ENCODE measurements around the gene TNP1.

TNP1 gene

DNA sequence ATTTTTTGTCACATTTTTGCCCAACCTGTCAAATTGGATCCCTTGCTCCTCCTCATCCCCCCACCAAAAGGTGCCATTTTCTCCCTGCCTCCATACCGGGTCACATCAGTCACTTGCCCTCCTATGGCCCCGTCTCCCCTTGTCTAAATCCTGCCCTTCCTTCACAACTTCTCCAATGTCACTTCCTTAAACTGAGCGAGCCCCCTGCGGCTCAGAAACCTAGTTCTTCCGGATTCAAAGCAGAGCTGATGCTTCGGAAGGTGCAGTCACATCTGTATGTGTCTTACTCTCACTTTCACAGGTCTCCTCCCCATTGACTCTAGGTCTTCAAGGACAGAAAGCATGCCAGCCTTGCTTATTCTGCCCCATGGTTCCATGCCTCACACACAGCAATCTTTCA, 22.1 kb downstream of the TNP1 start:
- no peak overlapping the region for H3K4me3 ChIP-seq (ENCODE audit: low read depth in 1 of 2, low read length in 2 of 2)
- H3K27ac ChIP-seq (ENCODE audit: low read length): no peak overlapping the region
- H3K27me3 ChIP-seq (ENCODE audit: low read depth, low read length): no peaks in the 10 kb centered on the region
- H3K36me3 ChIP-seq (ENCODE audit: control insufficient read depth in 1 of 2, insufficient read depth in 2 of 2, low read length in 2 of 2): no peaks in the 10 kb centered on the region
- no peaks in the 10 kb centered on the region for H3K9me3 ChIP-seq (ENCODE audit: control insufficient read depth in 1 of 2, low read length in 2 of 2)
- peaks cover 0 to 6% of the 10 kb centered on the region in 2 donors for H3K4me1 ChIP-seq (ENCODE audit: control insufficient read depth in 1 of 2, insufficient read depth in 2 of 2, low read length in 2 of 2)

- peaks cover 11 to 20% of the 10 kb centered on the region in 2 donors for H3K4me1 ChIP-seq (ENCODE audit: control insufficient read depth in 1 of 2, insufficient read depth in 2 of 2, low read length in 2 of 2)
- no peaks in the 10 kb centered on the region for H3K36me3 ChIP-seq (ENCODE audit: control insufficient read depth in 1 of 2, insufficient read depth in 2 of 2, low read length in 2 of 2)
- no peak overlapping the region for H3K4me3 ChIP-seq (ENCODE audit: low read depth in 1 of 2, low read length in 2 of 2)
- no peaks in the 10 kb centered on the region for H3K27me3 ChIP-seq (ENCODE audit: low read depth, low read length)
- H3K27ac ChIP-seq (ENCODE audit: low read length): no peak overlapping the region
- no peaks in the 10 kb centered on the region for H3K9me3 ChIP-seq (ENCODE audit: control insufficient read depth in 1 of 2, low read length in 2 of 2)
Measured at GRCh38 chr2:216833061-216833460, 26.8 kb downstream of the TNP1 start.

DNA sequence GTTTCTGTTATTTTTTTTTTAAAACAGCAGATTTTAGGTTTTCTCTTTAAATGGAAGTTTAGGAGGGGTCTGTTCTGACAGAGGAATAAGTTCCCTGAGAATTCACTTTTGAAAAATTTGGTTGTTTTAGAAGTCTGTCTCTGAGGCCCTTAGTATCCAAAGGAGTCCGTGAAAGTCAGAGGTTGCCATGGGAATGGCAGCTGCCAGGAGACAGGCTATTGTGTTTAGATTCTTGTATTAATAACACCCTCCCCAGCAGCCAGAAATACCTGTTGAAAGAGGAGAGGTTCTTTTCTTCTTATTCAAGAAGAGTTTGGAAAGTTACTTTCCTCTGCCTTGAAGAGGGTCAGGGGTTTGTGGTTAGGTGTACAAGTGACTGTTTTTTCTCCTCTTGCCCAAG, 29.5 kb downstream of the TNP1 start:
- Histone ChIP-seq H3K4me3 (ENCODE audit: low read depth in 1 of 2, low read length in 2 of 2) (no peak overlapping the region), H3K9me3 (ENCODE audit: control insufficient read depth in 1 of 2, low read length in 2 of 2) (no peaks in the 10 kb centered on the region), H3K4me1 (ENCODE audit: control insufficient read depth in 1 of 2, insufficient read depth in 2 of 2, low read length in 2 of 2) (peaks cover 11 to 32% of the 10 kb centered on the region in 2 donors), H3K27ac (ENCODE audit: low read length) (no peak overlapping the region), H3K27me3 (ENCODE audit: low read depth, low read length) (no peaks in the 10 kb centered on the region), H3K36me3 (ENCODE audit: control insufficient read depth in 1 of 2, insufficient read depth in 2 of 2, low read length in 2 of 2) (no peaks in the 10 kb centered on the region)

GRCh38 chr2:216829533-216829932, 30.3 kb downstream of the TNP1 start:
- Histone ChIP-seq H3K4me3 (ENCODE audit: low read depth in 1 of 2, low read length in 2 of 2) (no peak overlapping the region), H3K27me3 (ENCODE audit: low read depth, low read length) (no peaks in the 10 kb centered on the region), H3K4me1 (ENCODE audit: control insufficient read depth in 1 of 2, insufficient read depth in 2 of 2, low read length in 2 of 2) (peaks cover 11 to 32% of the 10 kb centered on the region in 2 donors), H3K27ac (ENCODE audit: low read length) (no peak overlapping the region), H3K36me3 (ENCODE audit: control insufficient read depth in 1 of 2, insufficient read depth in 2 of 2, low read length in 2 of 2) (no peaks in the 10 kb centered on the region), H3K9me3 (ENCODE audit: control insufficient read depth in 1 of 2, low read length in 2 of 2) (no peaks in the 10 kb centered on the region)

GRCh38 chr2:216827073-216827720, 32.7 kb downstream of the TNP1 start:
- Histone ChIP-seq H3K4me1 (ENCODE audit: control insufficient read depth in 1 of 2, insufficient read depth in 2 of 2, low read length in 2 of 2) (peaks cover 11 to 32% of the 10 kb centered on the region in 2 donors), H3K9me3 (ENCODE audit: control insufficient read depth in 1 of 2, low read length in 2 of 2) (no peaks in the 10 kb centered on the region), H3K36me3 (ENCODE audit: control insufficient read depth in 1 of 2, insufficient read depth in 2 of 2, low read length in 2 of 2) (no peaks in the 10 kb centered on the region), H3K4me3 (ENCODE audit: low read depth in 1 of 2, low read length in 2 of 2) (no peak overlapping the region), H3K27me3 (ENCODE audit: low read depth, low read length) (no peaks in the 10 kb centered on the region), H3K27ac (ENCODE audit: low read length) (no peak overlapping the region)

GRCh38 chr2:216822470-216822869, 37.4 kb downstream of the TNP1 start:
- H3K27ac ChIP-seq (ENCODE audit: low read length): no peak overlapping the region
- H3K4me3 ChIP-seq (ENCODE audit: low read depth in 1 of 2, low read length in 2 of 2): no peak overlapping the region
- H3K27me3 ChIP-seq (ENCODE audit: low read depth, low read length): no peaks in the 10 kb centered on the region
- H3K4me1 ChIP-seq (ENCODE audit: control insufficient read depth in 1 of 2, insufficient read depth in 2 of 2, low read length in 2 of 2): peaks cover 0 to 8% of the 10 kb centered on the region in 2 donors
- H3K36me3 ChIP-seq (ENCODE audit: control insufficient read depth in 1 of 2, insufficient read depth in 2 of 2, low read length in 2 of 2): no peaks in the 10 kb centered on the region
- no peaks in the 10 kb centered on the region for H3K9me3 ChIP-seq (ENCODE audit: control insufficient read depth in 1 of 2, low read length in 2 of 2)

- H3K4me1 ChIP-seq (ENCODE audit: control insufficient read depth in 1 of 2, insufficient read depth in 2 of 2, low read length in 2 of 2): no peaks in the 10 kb centered on the region
- H3K4me3 ChIP-seq (ENCODE audit: low read depth in 1 of 2, low read length in 2 of 2): no peak overlapping the region
- no peak overlapping the region for H3K27ac ChIP-seq (ENCODE audit: low read length)
- no peaks in the 10 kb centered on the region for H3K36me3 ChIP-seq (ENCODE audit: control insufficient read depth in 1 of 2, insufficient read depth in 2 of 2, low read length in 2 of 2)
- H3K27me3 ChIP-seq (ENCODE audit: low read depth, low read length): no peaks in the 10 kb centered on the region
- no peaks in the 10 kb centered on the region for H3K9me3 ChIP-seq (ENCODE audit: control insufficient read depth in 1 of 2, low read length in 2 of 2)
Measured at GRCh38 chr2:216820709-216821108, 39.2 kb downstream of the TNP1 start.

- Histone ChIP-seq H3K36me3 (ENCODE audit: control insufficient read depth in 1 of 2, insufficient read depth in 2 of 2, low read length in 2 of 2) (no peaks in the 10 kb centered on the region), H3K27me3 (ENCODE audit: low read depth, low read length) (no peaks in the 10 kb centered on the region), H3K9me3 (ENCODE audit: control insufficient read depth in 1 of 2, low read length in 2 of 2) (no peaks in the 10 kb centered on the region), H3K4me3 (ENCODE audit: low read depth in 1 of 2, low read length in 2 of 2) (no peak overlapping the region), H3K4me1 (ENCODE audit: control insufficient read depth in 1 of 2, insufficient read depth in 2 of 2, low read length in 2 of 2) (no peaks in the 10 kb centered on the region), H3K27ac (ENCODE audit: low read length) (no peak overlapping the region)
Measured at GRCh38 chr2:216819766-216820165, 40.1 kb downstream of the TNP1 start.

DNA sequence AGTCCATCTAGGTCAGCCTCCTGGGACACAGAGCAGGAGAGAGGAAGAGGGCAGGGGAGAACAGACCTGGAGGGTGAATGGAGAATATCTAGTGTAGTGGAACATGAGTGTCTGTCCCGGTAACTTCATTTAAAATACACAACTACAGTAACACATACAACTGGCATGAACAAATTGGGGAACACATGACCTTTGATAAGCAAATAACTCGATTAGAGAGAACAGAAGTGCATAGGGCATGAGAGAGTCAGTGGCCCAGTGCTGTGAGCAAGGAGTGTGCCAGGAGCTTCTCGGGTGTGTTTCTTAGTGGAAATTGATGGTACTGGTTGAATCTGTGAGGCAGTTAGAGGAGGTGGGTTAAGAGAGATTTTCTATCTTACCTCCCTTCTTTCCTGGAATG, 40.8 kb downstream of the TNP1 start:
- Histone ChIP-seq H3K4me1 (ENCODE audit: control insufficient read depth in 1 of 2, insufficient read depth in 2 of 2, low read length in 2 of 2) (no peaks in the 10 kb centered on the region), H3K4me3 (ENCODE audit: low read depth in 1 of 2, low read length in 2 of 2) (no peak overlapping the region), H3K27me3 (ENCODE audit: low read depth, low read length) (no peaks in the 10 kb centered on the region), H3K27ac (ENCODE audit: low read length) (no peak overlapping the region), H3K9me3 (ENCODE audit: control insufficient read depth in 1 of 2, low read length in 2 of 2) (no peaks in the 10 kb centered on the region), H3K36me3 (ENCODE audit: control insufficient read depth in 1 of 2, insufficient read depth in 2 of 2, low read length in 2 of 2) (no peaks in the 10 kb centered on the region)

- no peaks in the 10 kb centered on the region for H3K27me3 ChIP-seq (ENCODE audit: low read depth, low read length)
- H3K27ac ChIP-seq (ENCODE audit: low read length): no peak overlapping the region
- peaks cover 0 to 5% of the 10 kb centered on the region in 2 donors for H3K4me1 ChIP-seq (ENCODE audit: control insufficient read depth in 1 of 2, insufficient read depth in 2 of 2, low read length in 2 of 2)
- H3K36me3 ChIP-seq (ENCODE audit: control insufficient read depth in 1 of 2, insufficient read depth in 2 of 2, low read length in 2 of 2): no peaks in the 10 kb centered on the region
- H3K9me3 ChIP-seq (ENCODE audit: control insufficient read depth in 1 of 2, low read length in 2 of 2): no peaks in the 10 kb centered on the region
- no peak overlapping the region for H3K4me3 ChIP-seq (ENCODE audit: low read depth in 1 of 2, low read length in 2 of 2)
Measured at GRCh38 chr2:216810399-216811160, 49.3 kb downstream of the TNP1 start.
